Endodermal cell (in vitro differentiated cells): ENCODE data around the gene TNFSF18. TPM values are rescaled to one million over a fixed set of nuclear protein-coding genes. Genes with fewer than 3 reads are reported as not detected.

Experiments used
- DNase-seq: peaks from one replicate; pipeline ENCODE4 v3.0.0-alpha.2; 2017
- H3K27ac ChIP-seq: 2 replicates; pipeline ENCODE4 v1.5.1; 2013; ENCODE audit warnings: mild to moderate bottlenecking, low read depth, low read length, moderate library complexity
- H3K27me3 ChIP-seq: 2 replicates; pipeline ENCODE4 v1.6.1; 2013; ENCODE audit warnings: mild to moderate bottlenecking, low read length, moderate library complexity; ENCODE audit not compliant: insufficient read depth, control insufficient read depth, poor library complexity, severe bottlenecking
- H3K36me3 ChIP-seq: 2 replicates; pipeline ENCODE4 v1.7.0; 2013; ENCODE audit warnings: mild to moderate bottlenecking, low read length, moderate library complexity; ENCODE audit not compliant: control insufficient read depth, insufficient read depth
- H3K4me1 ChIP-seq: one replicate; pipeline ENCODE4 v1.7.0; 2013; ENCODE audit warnings: low read length; ENCODE audit not compliant: control insufficient read depth, insufficient read depth
- H3K4me3 ChIP-seq: 2 replicates; pipeline ENCODE4 v1.5.1; 2013; ENCODE audit warnings: mild to moderate bottlenecking, low read length, moderate library complexity
- H3K9ac ChIP-seq: 2 replicates; pipeline ENCODE4 v1.6.1; 2013; ENCODE audit warnings: mild to moderate bottlenecking, low read length, moderate library complexity; ENCODE audit not compliant: poor library complexity, severe bottlenecking; ENCODE audit errors: extremely low read depth
- H3K9me3 ChIP-seq: 2 replicates; pipeline ENCODE4 v1.6.1; 2013; ENCODE audit warnings: mild to moderate bottlenecking, low read length, moderate library complexity; ENCODE audit not compliant: control insufficient read depth
- H3K27ac Mint-ChIP-seq: 2 replicates; pipeline ENCODE4 v1.8.0; 2020; ENCODE audit warnings: mixed read lengths
- H3K27me3 Mint-ChIP-seq: 2 replicates; pipeline ENCODE4 v1.8.0; 2021; ENCODE audit warnings: mild to moderate bottlenecking, mixed read lengths; ENCODE audit not compliant: insufficient read depth
- H3K36me3 Mint-ChIP-seq: 2 replicates; pipeline ENCODE4 v1.8.0; 2020; ENCODE audit warnings: low read depth, mixed read lengths
- H3K4me1 Mint-ChIP-seq: 2 replicates; pipeline ENCODE4 v1.8.0; 2020; ENCODE audit warnings: mixed read lengths
- H3K4me3 Mint-ChIP-seq: 2 replicates; pipeline ENCODE4 v1.8.0; 2020; ENCODE audit warnings: mild to moderate bottlenecking, moderate library complexity, mixed read lengths
- H3K9me3 Mint-ChIP-seq: 2 replicates; pipeline ENCODE4 v1.8.0; 2020; ENCODE audit warnings: mild to moderate bottlenecking, mixed read lengths
- CTCF ChIP-seq: fragments of 200-600 bp; sonication (generic); conservative IDR thresholded peaks from 2 replicates; pipeline ENCODE4 v1.5.0; 2021; ENCODE audit warnings: antibody characterized with exemption, mild to moderate bottlenecking
- WGBS, 2 experiments: methylation state at CpG; one replicate each; pipeline versions ENCODE4 v1.1.5 to v1.1.7; 2013; ENCODE audit warnings: missing lambda C conversion rate in 2 of 2, mixed read lengths in 1 of 2; ENCODE audit not compliant: insufficient coverage in 1 of 2, insufficient read length in 1 of 2; 5-methylcytosine and 5-hydroxymethylcytosine counted together
- total RNA-seq, 2 donors: library from RNA; stranded (reverse); fragmentation: NEBNext Ultra II Directional in 1 of 2; extraction: Animal tissue kit (Norgen Biotek cat#: 25700) in 1 of 2; gene quantifications; 2 replicates in 1 of 2; 3 replicates in 1 of 2; pipeline ENCODE4 v1.2.1, GENCODE V29; 2021

The TNFSF18 gene
- total RNA-seq, 2 donors from 2014 or later, result not detected

- peaks cover 16% of the 10 kb centered on the region for H3K9me3 ChIP-seq
- H3K27ac ChIP-seq, result no peak overlapping the region
- no peaks in the 10 kb centered on the region for H3K27me3 Mint-ChIP-seq
- H3K9ac ChIP-seq, result no peak overlapping the region
- no peaks in the 10 kb centered on the region for H3K4me1 ChIP-seq
- no peak for TF ChIP-seq CTCF
- H3K4me1 Mint-ChIP-seq, result peaks cover 1% of the 10 kb centered on the region
- H3K27me3 ChIP-seq, result no peaks in the 10 kb centered on the region
- DNase-seq, result no peak
- 87 to 100% methylated on average over 4 to 6 of the region's 6 CpGs for WGBS, 2 experiments
- H3K9me3 Mint-ChIP-seq, result peaks cover 24% of the 10 kb centered on the region
- H3K4me3 Mint-ChIP-seq, result no peak overlapping the region
- no peak overlapping the region for H3K27ac Mint-ChIP-seq
- no peak overlapping the region for H3K4me3 ChIP-seq
- no peaks in the 10 kb centered on the region for H3K36me3 Mint-ChIP-seq
- no peaks in the 10 kb centered on the region for H3K36me3 ChIP-seq
These were observed 47.6 kb downstream of the TNFSF18 start for GRCh38 chr1:173002891-173003838.

- no peaks in the 10 kb centered on the region for H3K4me1 Mint-ChIP-seq
- H3K4me3 Mint-ChIP-seq, result no peak overlapping the region
- no peaks in the 10 kb centered on the region for H3K4me1 ChIP-seq
- no peaks in the 10 kb centered on the region for H3K36me3 Mint-ChIP-seq
- H3K27me3 ChIP-seq, result no peaks in the 10 kb centered on the region
- no peaks in the 10 kb centered on the region for H3K36me3 ChIP-seq
- H3K27ac Mint-ChIP-seq, result no peak overlapping the region
- H3K9me3 Mint-ChIP-seq, result peaks cover 38% of the 10 kb centered on the region
- WGBS, 2 experiments, result 59 to 80% methylated on average over 2 to 3 of the region's 3 CpGs
- peaks cover 16% of the 10 kb centered on the region for H3K9me3 ChIP-seq
- no peak for DNase-seq
- TF ChIP-seq CTCF, result no peak
- H3K27me3 Mint-ChIP-seq, result no peaks in the 10 kb centered on the region
- no peak overlapping the region for H3K4me3 ChIP-seq
- no peak overlapping the region for H3K9ac ChIP-seq
- H3K27ac ChIP-seq, result no peak overlapping the region
These were observed 51.4 kb downstream of the TNFSF18 start for GRCh38 chr1:172999349-172999748.

- DNase-seq, result no peak
- H3K4me1 Mint-ChIP-seq, result no peaks in the 10 kb centered on the region
- H3K4me3 Mint-ChIP-seq, result no peak overlapping the region
- H3K9me3 Mint-ChIP-seq, result peaks cover 38% of the 10 kb centered on the region
- TF ChIP-seq CTCF, result no peak
- Histone ChIP-seq H3K9me3 (peaks cover 16% of the 10 kb centered on the region), H3K4me1 (no peaks in the 10 kb centered on the region), H3K27ac (no peak overlapping the region), H3K36me3 (no peaks in the 10 kb centered on the region), H3K9ac (no peak overlapping the region), H3K4me3 (no peak overlapping the region), H3K27me3 (no peaks in the 10 kb centered on the region)
- WGBS, 2 experiments, result 84 to 100% methylated on average over 1 to 2 of the region's 2 CpGs
- no peaks in the 10 kb centered on the region for H3K27me3 Mint-ChIP-seq
- H3K27ac Mint-ChIP-seq, result no peak overlapping the region
- no peaks in the 10 kb centered on the region for H3K36me3 Mint-ChIP-seq
These were observed 52.8 kb downstream of the TNFSF18 start for GRCh38 chr1:172997941-172998361.
